NCI-H748 (cell line): ENCODE measurements around the gene JAM3.
"Not testable (repeated sequence)": the region's sequence is repeated elsewhere in the genome, so short reads cannot be mapped to it uniquely, and the experiment has no call there.

Experiments used
- DNase-seq: peaks from one replicate; lab custom pipeline; 2025; ENCODE audit not compliant: unreplicated experiment; lab: John Stamatoyannopoulos, UW

Gene JAM3

DNA sequence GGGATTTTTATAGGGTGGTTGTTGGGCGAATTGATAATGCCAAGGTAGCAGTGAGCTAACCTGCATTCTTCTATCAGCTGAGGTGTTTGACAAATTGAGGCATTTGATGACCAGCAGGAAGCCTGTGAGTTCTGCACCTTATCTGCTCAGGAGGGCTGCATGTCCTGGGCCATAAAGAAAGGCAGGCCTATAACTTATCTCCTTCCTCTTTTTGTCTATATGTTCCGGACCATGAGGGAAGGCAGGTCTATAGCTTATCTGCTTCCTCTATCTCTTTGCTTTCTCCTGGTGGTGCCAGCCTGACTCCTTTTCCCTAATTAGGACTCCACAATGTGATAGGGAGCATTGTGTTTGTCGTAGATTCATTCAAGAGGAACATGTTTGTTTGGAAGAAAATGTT is 8.6 kb upstream of the JAM3 start:
- DNase-seq = no peak

DNA sequence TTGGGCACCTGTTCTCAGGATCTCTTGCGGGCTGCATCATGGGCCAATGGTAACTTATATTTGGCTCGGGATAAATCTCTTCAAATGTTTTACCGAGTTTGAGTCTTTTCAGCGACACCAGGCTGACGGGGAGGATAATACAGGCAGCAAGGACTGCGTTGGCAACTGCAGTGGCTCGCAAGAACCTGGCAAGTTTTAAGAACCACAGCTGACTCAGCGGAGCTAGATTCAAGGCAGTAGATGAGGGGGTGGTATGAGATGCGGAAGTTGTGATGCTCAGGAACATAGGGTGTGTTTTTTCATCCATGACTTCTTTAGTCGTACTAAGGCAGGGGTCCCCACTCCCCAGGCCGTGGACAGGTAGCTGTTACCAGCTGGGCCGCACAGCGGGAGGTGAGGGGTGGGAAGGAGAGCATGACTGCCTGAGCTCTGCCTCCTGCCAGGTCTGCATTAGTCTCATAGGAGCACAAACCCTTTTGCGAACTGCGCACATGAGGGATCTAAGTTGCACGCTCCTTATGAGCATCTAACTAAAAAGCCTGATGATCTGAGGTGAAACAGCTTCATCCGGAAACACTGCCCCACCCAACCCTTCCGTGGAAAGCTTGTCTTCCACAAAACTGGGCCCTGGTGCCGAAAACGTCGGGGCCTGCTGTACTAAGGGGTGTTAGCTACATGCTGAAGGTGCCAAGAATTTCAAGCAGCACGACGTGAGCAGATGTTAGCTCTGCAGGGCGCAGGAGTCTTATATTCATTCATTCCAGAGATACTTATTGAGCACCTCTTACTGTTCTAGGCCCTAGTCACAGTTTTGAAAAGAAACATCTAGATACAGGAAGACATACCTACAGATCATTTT is 6.4 kb upstream of the JAM3 start:
- no peak for DNase-seq

DNA sequence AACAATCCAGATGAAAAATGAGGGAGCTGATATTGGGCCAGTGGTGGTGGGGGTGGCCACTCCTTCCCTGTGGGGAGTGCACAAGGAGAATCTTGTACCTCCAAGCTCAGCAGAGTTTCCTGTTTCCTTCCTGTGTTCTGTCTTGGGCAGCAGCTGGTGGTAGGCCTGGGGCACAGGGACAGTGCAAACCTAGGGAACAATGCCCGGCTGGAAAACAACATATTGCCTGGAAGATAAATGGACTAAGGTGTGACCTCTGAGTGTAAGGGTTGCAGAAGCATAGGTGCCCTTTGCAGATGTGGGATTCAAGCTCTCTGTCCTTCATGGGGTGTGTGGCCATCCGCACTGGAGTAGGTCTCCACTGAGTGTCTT is 5.8 kb upstream of the JAM3 start:
- DNase-seq = peak; percentile 6

DNA sequence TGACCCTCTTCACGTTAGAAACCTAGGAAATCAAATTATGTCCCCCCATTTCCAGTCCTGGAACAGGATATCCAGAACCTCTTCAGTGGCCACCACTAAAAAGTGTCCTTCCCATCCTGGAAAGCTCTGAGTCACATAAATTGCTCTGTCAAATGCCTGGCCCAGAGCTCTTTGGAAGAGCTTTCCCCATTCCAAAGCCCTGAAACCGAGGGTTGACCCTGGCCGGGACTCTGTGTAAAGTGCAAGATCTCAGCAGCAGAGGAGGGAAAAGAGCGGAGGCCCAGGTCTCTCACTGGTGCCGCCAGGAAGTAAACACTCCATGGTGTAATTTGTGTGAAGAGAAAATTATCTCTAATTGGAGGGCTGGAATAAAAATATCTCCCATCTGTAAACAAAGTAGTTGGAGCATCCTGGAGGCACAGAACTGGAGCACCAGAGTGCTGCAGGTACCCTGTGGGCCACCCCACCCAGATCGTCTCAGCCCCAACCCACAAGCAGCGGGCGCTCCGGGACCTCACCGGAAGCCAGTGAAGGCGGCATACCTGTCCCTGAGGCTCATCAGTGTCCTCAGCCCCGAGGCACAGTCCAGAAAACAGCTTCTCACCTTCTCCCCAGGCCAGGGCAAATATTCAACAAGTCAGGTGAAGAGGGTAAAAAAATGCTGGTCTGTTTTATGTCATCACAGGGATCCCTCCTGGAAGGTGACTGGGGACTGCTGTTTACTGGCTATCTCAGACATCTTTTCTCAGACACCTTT is 4.7 kb upstream of the JAM3 start:
- DNase-seq = peak; percentile 91

DNA sequence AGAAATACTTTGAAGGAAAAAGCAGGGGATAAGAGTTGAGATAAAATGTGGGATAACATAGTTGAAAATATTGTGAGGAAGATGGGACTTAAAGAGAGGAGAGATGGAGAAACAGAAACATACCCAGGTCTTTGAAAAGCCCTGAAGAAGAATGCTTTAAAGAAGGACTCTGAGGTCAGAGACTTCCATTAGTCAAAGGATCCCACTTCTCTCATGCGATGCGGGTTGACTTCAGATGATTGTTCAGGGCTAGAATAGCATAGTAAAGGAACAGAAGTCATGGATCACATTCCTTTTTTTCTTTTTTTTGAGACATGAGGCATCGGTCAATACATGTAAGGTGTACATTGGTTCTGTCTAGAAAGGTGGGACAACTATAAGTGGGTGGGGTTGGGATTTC is 3.5 kb upstream of the JAM3 start:
- DNase-seq = no peak

DNA sequence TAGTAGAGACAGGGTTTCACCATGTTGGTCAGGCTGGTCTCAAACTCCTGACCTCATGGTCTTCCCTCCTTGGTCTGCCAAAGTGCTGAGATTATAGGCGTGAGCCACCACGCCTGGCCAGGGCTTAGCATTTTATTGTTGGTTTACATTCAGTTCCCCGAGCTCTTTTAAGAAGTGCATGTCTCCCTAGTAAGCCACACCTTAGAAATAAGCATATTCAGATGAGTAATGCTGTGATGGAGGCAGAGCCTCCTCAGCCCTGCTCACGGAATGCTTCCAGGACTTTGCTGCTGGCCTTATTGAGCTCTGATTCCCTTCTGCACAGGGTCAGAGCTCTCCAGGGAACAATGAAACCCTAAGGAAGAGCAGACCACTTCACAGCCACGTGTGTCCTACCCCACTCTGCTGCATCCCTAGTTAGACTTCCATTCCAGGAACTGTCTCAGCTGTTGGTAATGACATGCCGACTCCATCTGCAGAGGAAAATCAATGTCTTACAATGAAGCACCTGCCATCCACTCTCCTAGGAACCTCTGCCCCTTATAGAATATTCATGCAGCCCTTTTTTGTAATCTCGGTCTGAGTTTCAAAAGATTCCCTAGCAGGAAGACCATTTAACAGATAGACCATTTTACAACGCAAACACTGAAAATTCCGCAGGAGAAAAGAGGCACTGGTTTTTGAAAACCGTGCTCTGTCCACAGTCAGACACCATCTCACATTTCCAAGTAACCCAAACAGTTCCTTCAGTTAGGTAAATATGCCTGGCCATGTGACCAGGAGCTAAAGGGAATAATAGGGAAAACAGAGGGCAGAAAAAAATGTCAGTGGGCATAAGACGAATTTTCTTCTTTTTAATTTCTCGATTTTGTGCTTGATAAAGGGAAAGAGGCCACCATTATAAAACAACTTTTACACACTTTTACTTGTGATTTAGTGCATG is 1.7 kb upstream of the JAM3 start:
- peak; percentile 44 for DNase-seq

DNA sequence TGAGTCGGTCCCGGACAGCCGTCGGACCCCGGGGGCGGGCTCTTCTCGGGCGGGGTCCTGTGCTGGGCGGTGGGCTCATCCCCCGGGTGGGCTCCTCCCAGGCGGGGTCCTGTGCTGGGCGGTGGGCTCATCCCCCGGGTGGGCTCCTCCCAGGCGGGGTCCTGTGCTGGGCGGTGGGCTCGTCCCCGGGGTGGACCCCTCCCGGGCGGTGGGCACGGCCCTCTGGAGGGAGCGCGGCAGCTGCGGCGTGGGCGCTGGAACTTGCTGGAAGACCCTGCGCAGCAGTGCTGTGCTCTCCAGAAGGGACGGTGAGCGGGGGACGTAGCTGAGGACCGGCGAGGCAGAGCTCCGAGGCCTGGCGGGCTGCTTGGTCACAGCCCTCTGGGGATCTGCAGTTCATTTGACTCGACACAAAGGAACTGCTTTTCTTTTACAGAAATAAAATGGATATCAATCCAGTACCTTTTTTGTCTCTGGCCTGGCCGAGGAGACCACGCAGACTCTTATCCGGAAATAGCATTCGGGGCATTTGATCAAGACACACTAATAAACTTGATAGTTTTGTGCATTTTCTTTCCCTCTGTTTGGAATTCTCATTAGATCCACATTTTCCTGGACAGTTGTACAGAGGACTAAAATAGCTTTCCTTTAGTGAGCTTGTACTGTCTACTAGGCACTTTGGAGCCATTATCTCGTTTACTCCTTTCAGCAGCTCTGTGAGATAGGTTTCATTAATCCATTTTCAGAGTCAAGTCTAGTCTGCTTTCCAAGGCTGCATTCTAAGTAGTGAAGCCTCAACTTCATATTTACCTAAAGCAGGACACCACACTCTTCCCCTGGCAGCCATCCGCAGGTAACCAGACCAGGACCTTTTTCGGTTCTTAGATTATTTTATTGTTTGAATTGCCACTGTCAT is 812 bp downstream of the JAM3 start:
- peak; percentile 59 for DNase-seq

DNA sequence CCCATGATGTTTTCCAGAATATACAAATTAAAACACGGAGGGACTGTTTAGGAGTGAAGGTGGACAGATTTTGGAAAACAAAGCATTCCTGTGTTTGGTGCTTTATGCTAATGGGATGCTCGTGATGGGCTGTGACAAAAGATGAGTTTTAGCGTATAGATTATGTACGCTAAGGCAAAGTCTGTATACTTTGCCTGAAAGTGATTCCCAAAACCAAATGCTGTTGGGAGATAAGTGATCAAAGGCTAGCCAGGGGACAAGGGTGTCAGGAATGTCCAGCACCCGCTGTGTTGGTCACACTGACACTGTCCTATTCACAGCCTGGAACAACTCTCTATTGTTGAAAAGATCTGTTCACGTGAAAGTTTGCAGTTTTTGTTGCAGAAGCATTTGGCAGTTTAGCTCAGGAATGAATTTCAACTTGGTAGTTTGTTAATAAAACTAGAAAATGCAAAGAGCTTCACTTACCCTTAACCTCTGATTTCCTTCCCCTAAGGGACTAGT is 1.5 kb downstream of the JAM3 start:
- DNase-seq = no peak

DNA sequence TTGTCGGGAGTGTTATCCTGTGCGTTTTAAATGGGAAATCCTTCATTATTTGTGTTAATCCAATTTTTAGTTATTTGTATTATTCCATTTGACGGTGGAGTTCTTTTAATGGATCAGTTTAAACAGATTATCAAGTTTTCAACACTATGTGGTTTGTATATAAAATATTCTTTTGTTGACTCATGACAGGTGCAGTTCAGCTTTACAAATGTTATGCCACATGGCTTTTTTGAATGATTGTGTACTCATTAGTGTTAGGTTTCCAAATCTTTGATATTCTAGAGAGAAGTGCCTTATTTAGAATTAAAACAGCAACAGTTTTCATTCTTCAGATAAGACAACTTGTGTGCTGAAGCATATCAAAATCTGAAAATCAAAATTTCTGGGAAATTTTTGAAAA is 2.4 kb downstream of the JAM3 start:
- DNase-seq = peak; percentile 55

DNA sequence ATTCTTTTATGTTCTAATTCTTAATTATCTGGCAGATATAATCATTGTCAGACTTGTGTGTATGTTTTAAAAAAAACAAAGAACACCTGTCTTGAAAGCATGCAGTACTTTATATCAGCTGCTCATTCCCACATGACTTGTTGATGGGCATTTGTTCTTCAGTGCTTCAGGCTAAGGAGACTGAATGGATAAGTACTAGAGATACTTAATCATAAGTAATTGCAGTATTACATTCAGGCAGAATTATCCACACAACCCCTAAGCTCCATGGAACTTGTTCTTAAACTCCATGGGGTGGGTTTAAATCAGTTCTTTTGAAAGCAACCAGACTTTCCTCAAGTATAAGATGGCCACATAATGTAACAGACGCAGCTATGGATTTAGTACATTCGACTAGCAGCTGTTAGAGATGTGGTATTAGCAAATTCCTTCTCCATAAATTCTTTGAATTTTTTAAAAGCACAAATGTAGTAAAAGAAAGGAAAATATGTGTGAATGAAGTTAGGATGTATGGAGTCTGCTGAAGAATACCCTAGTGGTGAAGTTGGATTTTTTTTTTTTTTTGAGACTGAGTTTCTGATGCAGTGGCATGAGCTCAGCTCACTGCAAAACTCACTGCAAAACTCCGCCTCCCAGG is 3.0 kb downstream of the JAM3 start:
- peak; percentile 56 for DNase-seq

DNA sequence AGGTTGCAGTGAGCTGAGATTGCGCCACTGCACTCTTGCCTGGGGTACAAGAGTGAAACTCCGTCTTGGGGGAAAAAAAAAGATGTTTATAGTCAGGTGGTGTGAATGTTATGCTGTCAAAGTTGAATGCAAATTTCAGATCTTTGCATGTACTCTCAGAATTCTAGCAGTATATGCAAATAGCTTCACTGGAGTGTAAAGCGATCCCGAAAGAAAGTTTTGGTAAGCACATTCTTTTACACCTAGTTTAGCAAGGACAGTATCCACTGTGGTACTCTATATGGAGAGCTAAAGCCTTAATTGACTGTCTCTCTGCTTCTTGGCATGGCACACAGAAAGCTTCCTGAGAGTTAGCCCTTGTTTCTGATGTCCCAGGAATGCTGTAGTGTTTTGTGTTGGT is 4.0 kb downstream of the JAM3 start:
- DNase-seq = no peak

DNA sequence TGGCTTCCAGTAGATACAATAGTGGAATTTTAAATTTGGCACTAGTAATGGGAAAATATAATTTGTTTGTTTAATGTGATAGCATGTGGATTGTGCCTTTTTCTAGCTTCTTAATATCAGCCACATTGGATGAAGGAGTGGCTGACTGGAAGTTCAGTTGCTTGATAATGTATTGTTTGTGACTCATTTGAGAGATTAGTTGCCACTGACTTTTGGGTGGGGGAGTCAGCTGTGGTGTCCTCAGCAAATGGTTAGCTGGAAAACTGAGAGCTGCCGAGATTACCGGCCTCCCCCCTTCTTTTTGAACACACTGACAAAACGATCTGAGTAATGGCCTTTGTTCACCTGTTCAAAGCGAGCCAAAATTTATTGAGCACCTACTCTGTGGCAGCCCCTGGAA is 5.5 kb downstream of the JAM3 start:
- no peak for DNase-seq

DNA sequence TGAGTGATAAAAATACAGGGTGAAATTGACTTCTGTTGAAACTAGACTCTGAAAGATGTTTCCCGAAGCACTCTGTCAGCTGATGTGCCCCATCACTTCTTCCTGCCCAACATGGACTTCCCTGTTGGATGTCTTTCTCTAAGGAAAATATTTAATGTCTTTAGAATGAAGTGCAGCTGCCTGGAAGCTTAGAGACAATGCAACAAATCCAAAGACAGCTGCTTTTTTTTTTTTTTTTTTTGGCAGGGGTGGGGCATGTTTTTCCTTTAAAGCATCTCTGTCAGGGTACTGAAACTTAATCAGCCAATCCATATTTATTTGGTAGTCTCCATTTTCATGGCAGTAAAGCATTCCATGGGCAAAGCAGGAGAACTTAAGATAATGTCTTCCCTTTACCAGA is 5.9 kb downstream of the JAM3 start:
- DNase-seq = no peak

DNA sequence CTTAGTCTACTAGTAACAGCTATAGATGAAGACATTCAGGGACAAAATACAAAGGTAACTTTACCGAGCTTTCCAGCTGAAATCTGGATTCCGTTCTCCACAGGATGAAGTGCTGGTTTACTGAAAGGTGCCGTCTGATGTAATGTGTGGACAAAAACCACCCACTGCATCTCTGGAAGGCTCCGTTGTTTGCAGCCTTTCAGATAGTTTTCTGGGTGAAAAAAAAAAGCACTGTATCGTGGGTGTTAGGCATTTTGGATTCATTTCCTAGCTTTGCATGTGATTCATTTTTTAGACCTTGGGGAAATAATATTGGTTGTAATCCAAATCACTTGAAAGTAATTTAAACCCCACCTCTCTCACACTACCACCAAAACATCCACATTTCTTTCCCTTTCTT is 10.4 kb downstream of the JAM3 start:
- DNase-seq = no peak

DNA sequence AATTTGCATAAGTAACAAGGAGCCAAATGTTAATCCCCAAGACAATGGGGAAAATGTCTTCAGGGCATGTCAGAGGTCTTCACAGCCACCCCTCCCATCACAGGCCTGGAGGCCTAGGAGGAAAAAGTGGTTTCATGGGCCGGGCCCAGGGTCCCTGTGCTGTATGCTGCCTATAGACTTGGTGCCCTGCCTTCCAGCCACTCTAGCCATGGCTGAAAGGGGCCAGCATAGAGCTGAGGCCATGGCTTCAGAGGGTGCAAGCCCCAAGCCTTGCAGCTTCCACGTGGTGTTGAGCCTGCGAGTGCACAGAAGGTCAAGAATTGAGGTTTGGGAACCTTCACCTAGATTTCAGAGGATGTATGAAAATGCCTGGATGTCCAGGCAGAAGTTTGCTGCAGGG is 12.4 kb downstream of the JAM3 start:
- not testable (repeated sequence) for DNase-seq

DNA sequence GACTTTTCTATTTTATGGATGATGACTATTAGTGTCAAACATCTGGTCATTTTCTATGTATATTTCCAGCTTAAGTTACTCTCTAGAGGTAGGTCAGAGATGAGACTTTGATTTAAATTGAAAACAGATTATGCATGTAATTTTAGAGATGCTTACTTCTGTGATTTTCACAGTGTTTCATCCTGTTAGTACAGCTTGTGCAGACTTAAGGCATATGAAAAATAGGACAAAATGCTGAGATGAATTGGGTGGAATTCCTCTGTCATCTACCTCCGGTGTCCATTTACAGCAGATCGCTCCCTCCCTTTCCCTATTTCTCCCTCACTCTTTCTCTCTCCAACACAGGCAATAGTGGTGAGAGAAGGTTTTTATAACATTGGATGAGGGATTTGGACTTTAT is 14.1 kb downstream of the JAM3 start:
- no peak for DNase-seq

DNA sequence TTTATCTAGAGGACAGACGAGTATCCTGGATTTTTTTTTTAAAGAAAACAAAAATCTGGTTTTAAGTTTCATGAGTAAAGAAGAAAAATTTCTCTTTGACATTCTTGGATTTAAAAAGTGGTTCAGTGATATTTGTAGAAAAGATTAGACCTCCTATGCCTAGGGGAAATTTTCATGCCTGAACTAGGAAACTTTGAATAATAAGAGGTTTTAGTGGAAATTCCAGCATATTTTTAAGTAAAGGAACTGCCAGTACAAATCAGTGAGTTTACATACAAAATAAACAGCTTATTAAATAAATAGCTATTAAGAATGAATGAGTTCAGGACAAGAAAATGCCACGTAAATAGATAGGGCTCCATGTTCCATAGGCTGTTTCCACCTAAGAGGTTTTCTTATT is 17.5 kb downstream of the JAM3 start:
- no peak for DNase-seq

DNA sequence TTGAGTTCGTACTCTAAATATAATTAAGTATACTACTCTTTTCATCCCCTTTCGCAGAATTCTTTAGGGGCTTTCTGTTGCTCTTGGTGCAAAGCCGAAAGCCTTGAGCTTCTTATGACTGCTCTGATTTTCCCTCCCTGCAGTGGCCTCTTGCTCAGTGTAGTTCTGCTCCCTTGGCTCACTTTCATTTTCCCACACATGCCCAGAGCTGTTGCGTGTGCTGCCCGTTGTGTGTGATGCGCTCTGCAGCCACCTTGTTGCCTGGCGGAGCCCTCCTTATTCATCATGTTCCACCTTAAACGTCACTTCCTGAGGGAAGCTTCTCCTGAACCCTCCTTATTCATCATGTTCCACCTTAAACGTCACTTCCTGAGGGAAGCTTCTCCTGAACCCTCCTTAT is 23.1 kb downstream of the JAM3 start:
- not testable (repeated sequence) for DNase-seq

DNA sequence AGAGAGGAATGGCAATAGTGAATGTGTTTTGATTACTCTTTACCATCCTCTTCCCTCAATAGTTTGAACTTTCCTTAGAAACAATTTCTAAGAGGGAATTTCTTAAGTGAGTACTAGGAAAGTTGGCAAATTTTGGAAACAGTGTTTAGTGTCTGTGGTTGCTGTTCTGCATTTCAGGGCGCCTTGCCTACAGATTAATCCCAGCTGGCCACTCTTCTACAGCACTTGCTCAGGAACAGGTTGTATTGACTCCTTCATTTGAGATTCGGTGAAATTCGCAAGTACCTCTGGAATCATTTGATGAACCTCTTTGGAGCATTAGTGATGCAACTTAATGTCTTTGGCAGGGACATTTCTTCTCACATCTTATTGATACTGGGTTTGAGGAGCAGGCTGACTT is 28.3 kb downstream of the JAM3 start:
- no peak for DNase-seq
